Stimulated activated CD8-positive, alpha-beta memory T cell treated with anti-CD3 and anti-CD28 coated beads, Interleukin-15, amount 100 ng/mL, for 48 hours (primary cell): Measurements from ENCODE around the gene NR1I2.

Experiments used
- DNase-seq, 2 donors: peaks; one replicate each; pipeline ENCODE4 v3.0.0-alpha.2; 2020; ENCODE audit warnings: low read depth in 2 of 2

NR1I2 gene

DNA sequence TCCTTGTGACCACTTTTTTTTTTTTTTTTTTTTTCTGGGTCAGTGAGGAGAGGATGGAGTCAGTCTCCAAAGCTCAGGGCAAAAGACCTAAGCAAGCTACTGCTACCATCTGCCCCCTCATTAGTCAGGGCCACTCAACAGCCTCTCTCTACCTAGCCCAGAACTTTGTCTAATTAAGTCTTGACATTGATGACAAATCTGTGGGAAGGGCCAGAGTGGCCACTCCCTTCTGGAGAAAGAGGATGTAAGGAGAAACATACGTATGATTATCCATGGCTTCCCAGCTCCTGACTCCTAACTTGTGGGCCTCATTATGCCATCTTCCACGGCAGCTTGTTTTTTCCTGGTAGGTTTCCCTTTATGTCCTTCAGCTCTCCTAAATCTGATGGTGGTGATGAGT lies 37.9 kb downstream of the NR1I2 start:
- DNase-seq, result no peak

- no peak for DNase-seq
Observed at GRCh38 chr3:119825820-119826219, 43.9 kb downstream of the NR1I2 start.

DNA sequence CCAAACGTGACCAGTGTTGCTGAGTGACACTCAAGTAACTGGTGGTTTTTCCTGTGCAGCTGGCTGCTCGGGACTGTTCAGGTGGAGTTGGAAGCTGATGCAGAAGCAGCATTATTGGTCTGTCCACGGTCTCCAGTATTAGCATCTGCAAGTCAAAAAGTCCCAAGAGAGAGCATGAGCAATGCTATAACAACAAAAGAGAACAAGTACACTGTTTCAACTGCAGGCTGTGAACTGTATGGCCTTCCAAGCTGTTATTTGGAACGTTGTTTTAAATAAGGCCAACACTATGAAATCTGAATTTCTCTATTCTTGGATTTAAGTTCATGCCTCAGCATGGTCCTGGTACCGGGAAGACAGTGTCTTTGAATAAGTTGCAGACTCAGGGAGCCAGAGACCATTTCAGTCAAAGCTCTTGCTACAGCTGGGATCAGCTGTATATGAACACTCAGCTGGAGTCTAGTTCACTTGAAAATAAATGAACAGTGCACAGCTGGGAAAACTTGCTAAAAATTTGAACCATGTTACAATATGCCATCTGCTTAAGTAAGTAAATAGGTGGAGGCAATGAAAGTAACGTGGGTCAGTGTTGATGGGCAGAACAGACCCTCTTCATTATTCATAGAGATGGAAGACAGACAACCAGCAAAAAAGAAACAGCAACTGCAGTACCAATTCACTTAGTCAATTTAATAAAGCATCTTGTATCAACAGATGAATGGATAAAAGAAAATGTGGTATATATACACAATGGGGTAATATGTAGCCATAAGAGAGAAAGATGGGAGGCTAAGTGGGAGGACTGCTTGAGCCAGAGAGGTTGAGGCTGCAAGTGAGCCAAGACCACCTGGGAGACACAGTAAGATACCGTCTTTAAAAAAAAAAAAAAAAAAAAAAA lies 45.1 kb downstream of the NR1I2 start:
- no peak for DNase-seq

- DNase-seq, result no peak
Observed at GRCh38 chr3:119829420-119829819, 47.5 kb downstream of the NR1I2 start.

- DNase-seq, result no peak
Observed at GRCh38 chr3:119831022-119831421, 49.1 kb downstream of the NR1I2 start.

DNA sequence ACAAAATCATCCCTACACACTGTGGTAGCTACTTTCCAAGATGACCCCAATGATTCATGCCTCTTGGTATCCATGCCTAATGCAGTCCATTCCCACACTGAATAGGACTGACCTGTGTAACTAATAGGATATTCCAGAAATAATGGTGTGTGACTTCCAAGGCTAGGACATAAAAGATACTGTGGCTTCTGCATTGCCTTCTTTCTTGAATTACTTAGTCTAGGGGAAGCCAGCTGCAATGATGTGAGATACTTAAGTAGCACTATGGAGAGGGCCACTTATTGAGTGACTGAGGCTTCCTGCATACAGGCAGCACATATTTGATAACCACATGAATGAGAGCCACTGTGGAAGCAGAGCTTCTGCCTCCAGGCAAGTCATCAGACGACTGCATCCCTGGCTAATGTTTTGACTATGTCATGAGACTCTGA lies 50.1 kb downstream of the NR1I2 start:
- no peak for DNase-seq

DNA sequence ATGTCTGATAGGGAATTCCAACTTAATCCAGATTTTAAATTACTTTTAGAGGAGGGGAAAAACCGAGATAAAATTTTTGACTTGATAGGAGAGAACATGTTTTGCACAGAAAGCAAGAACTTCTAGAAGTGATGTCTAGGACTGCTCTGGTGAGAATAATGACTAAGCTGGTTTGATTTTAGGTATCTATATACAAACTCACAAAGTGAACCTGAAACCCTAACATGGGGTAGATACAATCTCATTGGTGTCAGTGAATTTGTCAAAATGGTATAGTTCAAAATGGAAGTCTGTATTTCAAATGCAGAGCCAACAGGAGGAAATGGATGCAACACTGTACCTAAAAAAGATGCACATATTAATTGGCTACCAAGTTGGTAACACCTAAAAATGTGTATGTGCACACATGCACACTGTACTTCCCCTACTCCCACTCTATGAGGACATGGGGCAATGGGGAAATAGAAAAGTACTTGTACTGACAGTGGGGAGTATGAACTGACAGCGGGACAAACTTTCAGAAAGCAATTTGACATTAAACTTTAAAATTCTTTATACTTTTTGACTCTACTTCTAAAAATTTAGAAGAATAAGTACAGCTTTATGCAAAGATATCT lies 53.0 kb downstream of the NR1I2 start:
- DNase-seq, result no peak

DNA sequence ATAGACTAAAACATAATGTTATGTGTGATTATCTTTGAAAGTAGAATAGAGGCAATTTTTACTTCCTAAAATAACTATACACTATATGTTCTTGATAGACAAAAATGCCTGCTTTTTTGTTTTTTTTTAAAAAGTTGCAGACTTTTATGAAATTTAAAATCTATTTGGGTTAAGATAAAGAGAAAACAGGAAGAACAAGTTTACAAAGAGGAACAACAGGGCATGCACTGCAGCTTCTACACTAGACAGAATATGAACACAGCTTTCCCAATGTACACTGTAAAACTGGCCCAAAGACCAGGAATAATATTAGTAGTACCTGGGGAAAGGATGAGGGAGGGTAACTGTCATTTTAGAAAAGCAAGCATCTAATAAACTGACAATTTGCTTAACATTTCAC lies 53.7 kb downstream of the NR1I2 start:
- DNase-seq, result no peak

GRCh38 chr3:119841808-119842471 lies 60.0 kb downstream of the NR1I2 start:
- no peak for DNase-seq

GRCh38 chr3:119849126-119849525 lies 67.2 kb downstream of the NR1I2 start:
- DNase-seq, result no peak

GRCh38 chr3:119856695-119857094 lies 74.8 kb downstream of the NR1I2 start:
- DNase-seq, result no peak

- DNase-seq, result no peak
Observed at GRCh38 chr3:119858957-119859356, 77.1 kb downstream of the NR1I2 start.

DNA sequence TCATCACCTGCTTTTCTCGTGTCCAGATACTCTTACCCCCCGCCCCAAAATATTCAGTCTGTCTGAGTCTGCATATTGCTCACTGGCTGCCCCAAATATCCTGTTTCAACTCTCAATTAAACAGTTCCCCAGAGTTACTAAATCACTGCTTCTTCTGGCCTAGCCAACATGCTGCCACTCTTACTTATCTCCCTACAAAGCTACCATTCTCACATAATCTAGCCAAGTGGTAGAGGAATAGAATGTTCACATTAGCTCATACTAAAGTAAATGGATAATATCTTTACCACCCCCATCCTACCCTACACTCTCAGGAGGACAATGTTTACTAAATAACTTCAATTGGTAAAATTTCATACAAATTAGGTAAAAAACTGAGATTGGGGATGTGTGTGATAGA lies 77.8 kb downstream of the NR1I2 start:
- DNase-seq, result no peak

GRCh38 chr3:119861681-119862080 lies 79.8 kb downstream of the NR1I2 start:
- no peak for DNase-seq

- DNase-seq, result no peak
Observed at GRCh38 chr3:119862616-119863015, 80.7 kb downstream of the NR1I2 start.

- no peak for DNase-seq
Observed at GRCh38 chr3:119864476-119864875, 82.6 kb downstream of the NR1I2 start.
